Endothelial cell (in vitro differentiated cells): ENCODE results near the gene CST7. TPM values are rescaled to one million over a fixed set of nuclear protein-coding genes. Genes with fewer than 3 reads are reported as not detected.

Experiments
- DNase-seq: peaks from one replicate; pipeline ENCODE4 v3.0.0; 2021; ENCODE audit warnings: low spot score
- H3K27ac Mint-ChIP-seq: one replicate; pipeline ENCODE4 v1.8.0; 2021; ENCODE audit warnings: mixed read lengths, inconsistent platforms; ENCODE audit not compliant: unreplicated experiment
- H3K27me3 Mint-ChIP-seq: one replicate; pipeline ENCODE4 v1.8.0; 2021; ENCODE audit warnings: mild to moderate bottlenecking, moderate library complexity, mixed read lengths, inconsistent platforms; ENCODE audit not compliant: unreplicated experiment
- H3K36me3 Mint-ChIP-seq: one replicate; pipeline ENCODE4 v1.8.0; 2021; ENCODE audit warnings: mild to moderate bottlenecking, low read depth, mixed read lengths, inconsistent platforms; ENCODE audit not compliant: unreplicated experiment
- H3K4me1 Mint-ChIP-seq: one replicate; pipeline ENCODE4 v1.8.0; 2021; ENCODE audit warnings: mild to moderate bottlenecking, mixed read lengths, inconsistent platforms; ENCODE audit not compliant: unreplicated experiment
- H3K4me3 Mint-ChIP-seq: one replicate; pipeline ENCODE4 v1.8.0; 2021; ENCODE audit warnings: mild to moderate bottlenecking, mixed read lengths, inconsistent platforms; ENCODE audit not compliant: unreplicated experiment
- H3K9me3 Mint-ChIP-seq: one replicate; pipeline ENCODE4 v1.8.0; 2021; ENCODE audit warnings: mixed read lengths, inconsistent platforms; ENCODE audit not compliant: unreplicated experiment
- total RNA-seq: library from RNA; stranded (reverse); fragmentation: NEBNext Ultra II Directional; extraction: Animal tissue kit (Norgen Biotek cat#: 25700); gene quantifications from one replicate; pipeline ENCODE4 v1.2.1, GENCODE V29; 2021; ENCODE audit not compliant: unreplicated experiment
- TF ChIP-seq, protein P1 (sequence below): fragments of 200-600 bp; sonication (generic); IDR thresholded peaks from one replicate; pipeline ENCODE4 v1.5.0; 2021; ENCODE audit warnings: antibody characterized with exemption; ENCODE audit not compliant: unreplicated experiment

The CST7 gene
- total RNA-seq, 1 donor from 2014 or later = not detected

DNA sequence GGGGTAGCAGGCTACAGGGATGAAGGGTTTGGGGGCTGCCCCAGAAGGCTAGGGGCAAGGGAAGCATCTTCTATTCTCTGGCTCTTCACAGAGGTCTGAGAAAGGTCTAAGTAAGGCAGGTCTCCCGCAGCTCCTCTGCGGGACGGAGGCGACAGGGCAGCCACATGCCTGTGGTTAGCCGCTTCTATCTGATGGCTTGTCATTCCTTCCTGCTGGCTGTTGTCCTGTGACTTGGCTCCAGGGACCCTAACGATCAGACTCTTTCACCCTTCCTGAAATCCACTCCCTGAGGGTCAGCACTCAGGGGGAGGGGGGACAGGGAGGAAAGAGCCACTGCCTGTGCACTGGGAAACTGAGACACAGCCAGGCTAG, 673 bp downstream of the CST7 start:
- Mint-ChIP-seq H3K27me3 (peaks cover 10% of the 10 kb centered on the region), H3K9me3 (no peaks in the 10 kb centered on the region), H3K4me3 (no peak overlapping the region), H3K36me3 (no peaks in the 10 kb centered on the region), H3K4me1 (no peaks in the 10 kb centered on the region), H3K27ac (no peak overlapping the region)
- no peak for DNase-seq
- TF ChIP-seq, protein P1, sequence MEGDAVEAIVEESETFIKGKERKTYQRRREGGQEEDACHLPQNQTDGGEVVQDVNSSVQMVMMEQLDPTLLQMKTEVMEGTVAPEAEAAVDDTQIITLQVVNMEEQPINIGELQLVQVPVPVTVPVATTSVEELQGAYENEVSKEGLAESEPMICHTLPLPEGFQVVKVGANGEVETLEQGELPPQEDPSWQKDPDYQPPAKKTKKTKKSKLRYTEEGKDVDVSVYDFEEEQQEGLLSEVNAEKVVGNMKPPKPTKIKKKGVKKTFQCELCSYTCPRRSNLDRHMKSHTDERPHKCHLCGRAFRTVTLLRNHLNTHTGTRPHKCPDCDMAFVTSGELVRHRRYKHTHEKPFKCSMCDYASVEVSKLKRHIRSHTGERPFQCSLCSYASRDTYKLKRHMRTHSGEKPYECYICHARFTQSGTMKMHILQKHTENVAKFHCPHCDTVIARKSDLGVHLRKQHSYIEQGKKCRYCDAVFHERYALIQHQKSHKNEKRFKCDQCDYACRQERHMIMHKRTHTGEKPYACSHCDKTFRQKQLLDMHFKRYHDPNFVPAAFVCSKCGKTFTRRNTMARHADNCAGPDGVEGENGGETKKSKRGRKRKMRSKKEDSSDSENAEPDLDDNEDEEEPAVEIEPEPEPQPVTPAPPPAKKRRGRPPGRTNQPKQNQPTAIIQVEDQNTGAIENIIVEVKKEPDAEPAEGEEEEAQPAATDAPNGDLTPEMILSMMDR = no peak

DNA sequence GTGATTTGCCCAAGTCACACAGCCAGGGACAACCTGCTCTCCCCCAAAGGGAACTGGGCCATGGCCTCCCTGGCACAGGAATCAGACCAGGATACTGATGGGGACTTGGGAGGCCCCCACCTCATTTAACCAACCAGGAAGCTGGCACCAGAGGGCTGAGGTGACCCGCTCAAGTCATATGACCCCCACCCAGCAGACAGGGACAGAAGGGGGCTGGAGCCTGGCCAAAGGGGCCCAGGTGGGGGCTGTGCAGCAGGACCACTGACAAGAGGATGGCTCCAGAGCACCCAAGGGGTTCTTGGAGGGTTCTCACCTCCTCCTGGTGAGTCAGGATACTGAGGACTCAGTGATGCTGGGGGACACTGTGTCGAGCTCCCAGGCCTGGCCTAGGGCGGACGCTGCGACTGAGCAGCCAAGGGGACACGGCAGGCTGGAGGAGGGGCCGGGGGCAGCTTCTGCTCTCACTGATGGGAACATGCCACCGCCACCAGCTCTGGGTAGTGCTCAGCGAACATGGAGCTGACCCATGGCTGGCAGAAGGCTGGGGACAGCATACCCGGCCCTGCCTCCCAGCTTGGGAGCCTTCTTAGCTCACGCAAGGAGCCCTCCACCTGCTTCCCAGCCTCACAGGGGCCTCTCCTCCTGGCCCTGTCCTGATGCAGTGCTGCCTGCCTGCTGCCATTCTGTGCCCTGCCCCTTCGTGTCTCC, 1.2 kb downstream of the CST7 start:
- TF ChIP-seq, protein P1 = no peak
- H3K4me1 Mint-ChIP-seq = no peaks in the 10 kb centered on the region
- H3K27me3 Mint-ChIP-seq = peaks cover 10% of the 10 kb centered on the region
- no peak for DNase-seq
- H3K9me3 Mint-ChIP-seq = no peaks in the 10 kb centered on the region
- no peaks in the 10 kb centered on the region for H3K36me3 Mint-ChIP-seq
- H3K27ac Mint-ChIP-seq = no peak overlapping the region
- H3K4me3 Mint-ChIP-seq = no peak overlapping the region

GRCh38 chr20:24950836-24951525, 1.9 kb downstream of the CST7 start:
- no peaks in the 10 kb centered on the region for H3K4me1 Mint-ChIP-seq
- peaks cover 8% of the 10 kb centered on the region for H3K27me3 Mint-ChIP-seq

GRCh38 chr20:24951536-24952083, 2.5 kb downstream of the CST7 start:
- H3K4me1 Mint-ChIP-seq = no peaks in the 10 kb centered on the region
- no peaks in the 10 kb centered on the region for H3K9me3 Mint-ChIP-seq
- H3K27ac Mint-ChIP-seq = no peak overlapping the region
- no peak for DNase-seq
- peaks cover 8% of the 10 kb centered on the region for H3K27me3 Mint-ChIP-seq
- no peaks in the 10 kb centered on the region for H3K36me3 Mint-ChIP-seq
- TF ChIP-seq, protein P1 = no peak
- no peak overlapping the region for H3K4me3 Mint-ChIP-seq

More at GRCh38 chr20:24950836-24951525, 1.9 kb downstream of the CST7 start:
- H3K36me3 Mint-ChIP-seq = no peaks in the 10 kb centered on the region
- TF ChIP-seq, protein P1 = no peak
- H3K27ac Mint-ChIP-seq = no peak overlapping the region
- no peaks in the 10 kb centered on the region for H3K9me3 Mint-ChIP-seq
- no peak overlapping the region for H3K4me3 Mint-ChIP-seq
- no peak for DNase-seq
